Astrocyte (in vitro differentiated cells and primary cell): Measurements from ENCODE around the gene PKP4.

Experiments used
- CTCF ChIP-seq: IDR thresholded peaks from 2 replicates; pipeline ENCODE4 v1.5.1; 2011; ENCODE audit warnings: low read depth, mild to moderate bottlenecking, inconsistent platforms, low read length, moderate library complexity; ENCODE audit not compliant: insufficient read depth
- EZH2 ChIP-seq: IDR thresholded peaks from 2 replicates; pipeline ENCODE4 v1.6.1; 2012; ENCODE audit warnings: mild to moderate bottlenecking, low read length, inconsistent platforms; ENCODE audit not compliant: insufficient read depth

DNA sequence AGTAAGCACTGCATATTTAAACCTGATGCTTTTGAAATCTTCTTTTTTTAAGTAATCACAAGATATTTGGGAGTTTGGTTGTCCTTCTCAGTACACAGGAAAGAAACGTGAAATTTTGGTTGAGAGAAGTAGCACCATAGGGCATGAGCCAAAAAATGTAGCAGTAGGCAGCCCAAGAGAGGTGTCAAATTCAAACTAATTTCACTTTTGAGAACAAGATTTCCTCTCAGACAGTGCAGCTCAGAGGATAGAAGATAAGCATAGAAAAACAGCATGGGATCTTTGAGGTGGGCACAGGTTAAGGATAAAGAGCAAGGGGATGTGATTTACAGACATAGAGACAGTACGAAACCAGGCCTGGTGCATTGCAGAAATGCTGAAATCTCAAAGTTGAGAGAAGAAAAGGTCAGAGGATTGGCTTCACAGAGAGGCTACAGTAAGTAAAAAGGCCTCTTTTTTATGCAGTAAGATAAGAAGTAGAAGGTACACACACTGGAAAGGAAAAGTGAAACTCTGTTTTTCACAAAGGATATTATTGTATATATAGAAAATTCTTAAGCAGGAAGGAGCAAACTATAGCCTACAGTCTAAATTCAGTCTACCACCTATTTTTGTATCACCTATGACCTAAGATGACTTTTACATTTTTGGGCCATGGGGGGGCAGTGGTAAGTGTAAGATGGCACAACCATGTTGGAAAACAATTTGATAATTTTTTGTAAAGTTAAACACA is 89.8 kb downstream of the PKP4 start:
- TF ChIP-seq CTCF: no peak
- TF ChIP-seq EZH2: no peak
